ENCODE results near the gene SAMD8.

Gene SAMD8

GRCh38 chr10:75226656-75227055 is 115.2 kb downstream of the SAMD8 start:
- H3K9ac ChIP-seq (ENCODE audit: low read depth, low read length, poor library complexity) = no peak overlapping the region
- H2AK5ac ChIP-seq (ENCODE audit: low read depth, low read length) = no peak overlapping the region
- no peak overlapping the region for H2AFZ ChIP-seq (ENCODE audit: low read length)
- no peak overlapping the region for H2BK12ac ChIP-seq (ENCODE audit: low read length)
- no peak overlapping the region for H3K4ac ChIP-seq (ENCODE audit: low read length)
- no peak overlapping the region for H2BK5ac ChIP-seq (ENCODE audit: low read length)
- peak overlapping the region; percentile 76 for H3K27ac ChIP-seq (replicated peaks; ENCODE audit: low read length)
- H3K79me1 ChIP-seq (ENCODE audit: low read depth, low read length) = no peaks in the 10 kb centered on the region
- H3K27me3 ChIP-seq (ENCODE audit: control insufficient read depth in 3 of 3, insufficient read depth in 3 of 3, low read depth in 1 of 3, low read length in 3 of 3) = no peaks in the 10 kb centered on the region
- no peak overlapping the region for H4K91ac ChIP-seq (ENCODE audit: low read depth, low read length, poor library complexity)
- H3K4me3 ChIP-seq (ENCODE audit: low read length in 2 of 2) = no peak overlapping the region
- H3K4me1 ChIP-seq (ENCODE audit: control insufficient read depth in 2 of 2, insufficient read depth in 1 of 2, low read depth in 1 of 2, low read length in 2 of 2) = peaks cover 21 to 24% of the 10 kb centered on the region in 2 donors
- peak overlapping the region; percentile 58 for H3K4me2 ChIP-seq (ENCODE audit: insufficient read depth, low read length, poor library complexity, severe bottlenecking)
- no peak overlapping the region for H3K14ac ChIP-seq (ENCODE audit: low read length)
- H2BK120ac ChIP-seq (ENCODE audit: low read depth, low read length) = no peak overlapping the region
- no peak overlapping the region for H3K23ac ChIP-seq (ENCODE audit: low read depth, low read length, poor library complexity)
- no CpG with 5 or more reads among the region's 5 CpGs for WGBS, 2 donors (ENCODE audit: extremely low coverage in 2 of 2, insufficient read length in 2 of 2, insufficient replicate concordance in 1 of 2)
- H3K18ac ChIP-seq (ENCODE audit: low read length) = no peak overlapping the region
- DNase-seq (ENCODE audit: low spot score) = peak; percentile 17
- H4K8ac ChIP-seq (ENCODE audit: low read depth, low read length) = no peak overlapping the region
- H3K9me3 ChIP-seq (replicated peaks in 1 of 2; ENCODE audit: control insufficient read depth in 2 of 2, insufficient read depth in 1 of 2, low read depth in 1 of 2, low read length in 2 of 2) = no peaks in the 10 kb centered on the region
- no peak overlapping the region for H2BK15ac ChIP-seq (ENCODE audit: low read length)
- H3K36me3 ChIP-seq (replicated peaks in 1 of 2; ENCODE audit: control insufficient read depth in 2 of 2, insufficient read depth in 2 of 2, low read length in 2 of 2) = peaks cover 11 to 97% of the 10 kb centered on the region in 2 donors

GRCh38 chr10:75228278-75228677 is 116.8 kb downstream of the SAMD8 start:
- Histone ChIP-seq H2BK12ac (ENCODE audit: low read length) (no peak overlapping the region), H3K4me3 (ENCODE audit: low read length in 2 of 2) (no peak overlapping the region), H2BK120ac (ENCODE audit: low read depth, low read length) (no peak overlapping the region), H3K9me3 (replicated peaks in 1 of 2; ENCODE audit: control insufficient read depth in 2 of 2, insufficient read depth in 1 of 2, low read depth in 1 of 2, low read length in 2 of 2) (no peaks in the 10 kb centered on the region), H3K4me2 (ENCODE audit: insufficient read depth, low read length, poor library complexity, severe bottlenecking) (no peak overlapping the region), H3K27ac (replicated peaks; ENCODE audit: low read length) (peak overlapping the region; percentile 51), H3K23ac (ENCODE audit: low read depth, low read length, poor library complexity) (no peak overlapping the region), H3K27me3 (ENCODE audit: control insufficient read depth in 3 of 3, insufficient read depth in 3 of 3, low read depth in 1 of 3, low read length in 3 of 3) (no peaks in the 10 kb centered on the region), H3K18ac (ENCODE audit: low read length) (no peak overlapping the region), H4K8ac (ENCODE audit: low read depth, low read length) (no peak overlapping the region), H3K4ac (ENCODE audit: low read length) (no peak overlapping the region), H2BK15ac (ENCODE audit: low read length) (no peak overlapping the region), H3K36me3 (replicated peaks in 1 of 2; ENCODE audit: control insufficient read depth in 2 of 2, insufficient read depth in 2 of 2, low read length in 2 of 2) (peaks cover 16 to 96% of the 10 kb centered on the region in 2 donors), H4K91ac (ENCODE audit: low read depth, low read length, poor library complexity) (no peak overlapping the region), H3K4me1 (ENCODE audit: control insufficient read depth in 2 of 2, insufficient read depth in 1 of 2, low read depth in 1 of 2, low read length in 2 of 2) (peaks cover 21 to 24% of the 10 kb centered on the region in 2 donors), H2BK5ac (ENCODE audit: low read length) (no peak overlapping the region), H2AK5ac (ENCODE audit: low read depth, low read length) (no peak overlapping the region), H3K79me1 (ENCODE audit: low read depth, low read length) (no peaks in the 10 kb centered on the region), H2AFZ (ENCODE audit: low read length) (no peak overlapping the region), H3K9ac (ENCODE audit: low read depth, low read length, poor library complexity) (no peak overlapping the region), H3K14ac (ENCODE audit: low read length) (no peak overlapping the region)
- no peak for DNase-seq (ENCODE audit: low spot score)
- WGBS, 2 donors (ENCODE audit: extremely low coverage in 2 of 2, insufficient read length in 2 of 2, insufficient replicate concordance in 1 of 2) = no CpG with 5 or more reads among the region's 3 CpGs

- no peak overlapping the region for H2BK120ac ChIP-seq (ENCODE audit: low read depth, low read length)
- no peaks in the 10 kb centered on the region for H3K27me3 ChIP-seq (ENCODE audit: control insufficient read depth in 3 of 3, insufficient read depth in 3 of 3, low read depth in 1 of 3, low read length in 3 of 3)
- H3K4me1 ChIP-seq (ENCODE audit: control insufficient read depth in 2 of 2, insufficient read depth in 1 of 2, low read depth in 1 of 2, low read length in 2 of 2) = peaks cover 18 to 25% of the 10 kb centered on the region in 2 donors
- H3K9ac ChIP-seq (ENCODE audit: low read depth, low read length, poor library complexity) = no peak overlapping the region
- no peak overlapping the region for H4K8ac ChIP-seq (ENCODE audit: low read depth, low read length)
- no peaks in the 10 kb centered on the region for H3K9me3 ChIP-seq (replicated peaks in 1 of 2; ENCODE audit: control insufficient read depth in 2 of 2, insufficient read depth in 1 of 2, low read depth in 1 of 2, low read length in 2 of 2)
- H2AFZ ChIP-seq (ENCODE audit: low read length) = no peak overlapping the region
- H4K91ac ChIP-seq (ENCODE audit: low read depth, low read length, poor library complexity) = no peak overlapping the region
- H3K18ac ChIP-seq (ENCODE audit: low read length) = no peak overlapping the region
- H3K4me3 ChIP-seq (ENCODE audit: low read length in 2 of 2) = no peak overlapping the region
- H3K23ac ChIP-seq (ENCODE audit: low read depth, low read length, poor library complexity) = no peak overlapping the region
- peak overlapping the region; percentile 51 for H3K27ac ChIP-seq (replicated peaks; ENCODE audit: low read length)
- no peak overlapping the region for H2AK5ac ChIP-seq (ENCODE audit: low read depth, low read length)
- no CpG with 5 or more reads among the region's 4 CpGs for WGBS, 2 donors (ENCODE audit: extremely low coverage in 2 of 2, insufficient read length in 2 of 2, insufficient replicate concordance in 1 of 2)
- DNase-seq (ENCODE audit: low spot score) = no peak
- H3K36me3 ChIP-seq (replicated peaks in 1 of 2; ENCODE audit: control insufficient read depth in 2 of 2, insufficient read depth in 2 of 2, low read length in 2 of 2) = peaks cover 16 to 96% of the 10 kb centered on the region in 2 donors
- H2BK5ac ChIP-seq (ENCODE audit: low read length) = no peak overlapping the region
- H2BK12ac ChIP-seq (ENCODE audit: low read length) = no peak overlapping the region
- H3K14ac ChIP-seq (ENCODE audit: low read length) = no peak overlapping the region
- H3K4me2 ChIP-seq (ENCODE audit: insufficient read depth, low read length, poor library complexity, severe bottlenecking) = no peak overlapping the region
- H2BK15ac ChIP-seq (ENCODE audit: low read length) = no peak overlapping the region
- H3K79me1 ChIP-seq (ENCODE audit: low read depth, low read length) = no peaks in the 10 kb centered on the region
- no peak overlapping the region for H3K4ac ChIP-seq (ENCODE audit: low read length)
Observed at GRCh38 chr10:75228834-75229233, 117.4 kb downstream of the SAMD8 start.

GRCh38 chr10:75229971-75230370 is 118.5 kb downstream of the SAMD8 start:
- Histone ChIP-seq H2BK15ac (ENCODE audit: low read length) (no peak overlapping the region), H4K8ac (ENCODE audit: low read depth, low read length) (no peak overlapping the region), H2BK12ac (ENCODE audit: low read length) (no peak overlapping the region), H3K79me1 (ENCODE audit: low read depth, low read length) (no peaks in the 10 kb centered on the region), H3K27me3 (ENCODE audit: control insufficient read depth in 3 of 3, insufficient read depth in 3 of 3, low read depth in 1 of 3, low read length in 3 of 3) (no peaks in the 10 kb centered on the region), H3K4me3 (ENCODE audit: low read length in 2 of 2) (no peak overlapping the region), H2AK5ac (ENCODE audit: low read depth, low read length) (no peak overlapping the region), H3K14ac (ENCODE audit: low read length) (no peak overlapping the region), H3K4me1 (ENCODE audit: control insufficient read depth in 2 of 2, insufficient read depth in 1 of 2, low read depth in 1 of 2, low read length in 2 of 2) (peaks cover 13 to 19% of the 10 kb centered on the region in 2 donors), H3K4me2 (ENCODE audit: insufficient read depth, low read length, poor library complexity, severe bottlenecking) (no peak overlapping the region), H3K9me3 (replicated peaks in 1 of 2; ENCODE audit: control insufficient read depth in 2 of 2, insufficient read depth in 1 of 2, low read depth in 1 of 2, low read length in 2 of 2) (no peaks in the 10 kb centered on the region), H2AFZ (ENCODE audit: low read length) (no peak overlapping the region), H3K9ac (ENCODE audit: low read depth, low read length, poor library complexity) (no peak overlapping the region), H3K36me3 (replicated peaks in 1 of 2; ENCODE audit: control insufficient read depth in 2 of 2, insufficient read depth in 2 of 2, low read length in 2 of 2) (peaks cover 13 to 86% of the 10 kb centered on the region in 2 donors), H2BK5ac (ENCODE audit: low read length) (no peak overlapping the region), H3K23ac (ENCODE audit: low read depth, low read length, poor library complexity) (no peak overlapping the region), H3K18ac (ENCODE audit: low read length) (no peak overlapping the region), H2BK120ac (ENCODE audit: low read depth, low read length) (no peak overlapping the region), H3K4ac (ENCODE audit: low read length) (no peak overlapping the region), H3K27ac (replicated peaks; ENCODE audit: low read length) (no peak overlapping the region), H4K91ac (ENCODE audit: low read depth, low read length, poor library complexity) (no peak overlapping the region)
- no CpG with 5 or more reads among the region's 3 CpGs for WGBS, 2 donors (ENCODE audit: extremely low coverage in 2 of 2, insufficient read length in 2 of 2, insufficient replicate concordance in 1 of 2)
- DNase-seq (ENCODE audit: low spot score) = no peak
